Stimulated activated CD4-positive, alpha-beta T cell treated with anti-CD3 and anti-CD28 coated beads, Interleukin-12 subunit alpha, Interleukin-12 subunit beta, amount 100 ng/mL, for 48 hours (primary cell): Measurements from ENCODE around the gene TCEA2.
"Not testable (repeated sequence)": the region's sequence is repeated elsewhere in the genome, so short reads cannot be mapped to it uniquely, and the experiment has no call there.

Source experiments
- DNase-seq, 3 donors: peaks; one replicate each; pipeline ENCODE4 v3.0.0-alpha.2; 2020; ENCODE audit warnings: low read depth in 2 of 3, low spot score in 1 of 3

Gene TCEA2

DNA sequence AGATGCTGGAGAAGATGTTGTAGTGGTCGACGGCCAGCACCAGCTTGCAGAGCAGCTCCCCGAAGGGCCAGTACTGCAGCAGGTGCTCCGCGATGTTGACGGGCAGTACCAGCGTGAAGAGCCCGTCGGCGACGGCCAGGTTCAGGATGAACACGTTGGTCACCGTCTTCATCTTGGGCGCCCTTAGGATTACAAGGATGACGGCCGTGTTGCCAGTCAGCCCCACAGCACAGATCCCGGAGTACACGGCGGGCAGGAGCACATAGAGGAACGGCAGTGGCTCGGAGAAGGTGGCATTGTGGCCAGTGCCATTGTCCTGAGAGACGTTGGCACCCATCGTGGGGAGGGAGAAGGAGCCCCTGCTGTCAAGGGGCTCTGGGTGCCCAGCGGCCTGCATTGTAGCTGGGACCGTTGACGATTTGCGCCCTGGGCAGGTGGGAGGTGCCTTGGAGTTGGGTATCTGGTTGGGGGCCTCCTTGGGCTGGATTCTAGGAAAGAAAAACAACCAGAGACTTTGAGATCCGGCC is 43.5 kb downstream of the TCEA2 start:
- DNase-seq = no peak

DNA sequence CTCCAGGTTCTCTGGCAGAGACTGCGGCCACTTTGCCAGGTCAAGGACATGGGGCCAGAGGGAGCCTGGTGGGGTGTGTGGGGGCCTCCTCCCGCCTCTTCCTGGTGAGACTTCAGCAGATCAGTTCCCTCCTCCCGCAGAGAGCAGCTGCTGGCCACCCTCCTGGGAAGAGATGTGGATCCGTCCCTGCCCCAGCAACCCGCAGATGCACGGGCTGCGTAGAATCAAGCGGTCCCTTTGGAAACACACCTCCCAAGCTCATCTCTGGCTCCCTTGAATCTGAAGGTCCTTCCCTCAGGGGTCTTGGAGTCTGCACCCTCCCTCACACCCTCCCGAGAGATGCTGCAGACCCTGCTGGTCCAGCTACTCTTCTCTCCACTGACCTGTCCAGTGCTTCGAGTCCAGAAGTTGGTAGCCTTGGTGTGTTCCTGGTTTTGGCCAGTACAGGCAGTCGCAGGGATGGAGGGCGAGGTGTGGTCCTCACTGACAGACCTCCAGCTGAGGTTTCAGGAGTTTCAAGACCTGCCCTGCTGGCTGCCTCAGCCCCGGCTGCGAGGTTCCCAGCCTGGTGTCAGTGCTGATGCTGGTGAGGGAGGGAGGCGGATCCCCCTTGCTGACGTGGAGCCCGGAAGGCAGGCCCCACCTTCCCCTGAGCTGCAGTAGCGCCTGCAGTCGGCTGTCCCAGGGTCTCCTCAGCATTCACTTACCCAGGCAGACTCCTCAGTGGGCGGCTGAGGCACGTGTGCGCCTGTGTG is 44.2 kb downstream of the TCEA2 start, which contains the start of gene NPBWR2:
NPBWR2 (minus strand) TSS at position 585 of the 755 bp plus-strand sequence. CDS start 734 bp downstream, outside the sequence.
- DNase-seq = no peak

- DNase-seq = no peak
Measured at GRCh38 chr20:64107736-64108457, 44.9 kb downstream of the TCEA2 start.

- DNase-seq = no peak
Measured at GRCh38 chr20:64108731-64109681, 46.0 kb downstream of the TCEA2 start.

DNA sequence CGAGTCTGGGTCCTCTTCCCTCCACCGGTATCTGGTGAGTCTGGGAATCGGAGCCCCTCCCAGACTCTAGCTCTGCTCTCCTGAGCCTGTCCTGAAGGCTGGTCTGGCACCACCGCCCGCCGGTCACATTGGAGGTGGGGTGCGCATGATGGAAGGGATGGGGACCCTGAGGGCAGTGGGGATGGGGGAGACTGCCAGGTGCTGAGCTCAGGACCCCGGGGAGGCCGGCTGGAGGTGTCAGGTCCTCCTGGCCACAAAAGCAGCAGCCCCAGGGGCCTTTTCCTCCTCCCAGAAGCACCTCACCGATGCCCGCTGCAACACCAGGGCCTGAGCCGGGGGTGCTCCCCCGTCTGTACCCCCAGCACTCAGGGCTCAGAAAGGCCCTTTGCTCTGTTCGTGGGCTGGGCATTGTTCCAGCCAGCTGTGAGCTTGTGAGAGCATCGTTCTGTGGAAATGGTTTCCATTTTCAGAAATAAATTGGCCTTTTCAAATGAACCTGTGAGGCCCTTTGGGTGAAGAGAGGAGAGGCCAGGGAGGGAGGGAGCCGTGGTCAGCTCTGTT is 46.9 kb downstream of the TCEA2 start:
- DNase-seq = no peak

- no peak for DNase-seq
Measured at GRCh38 chr20:64110411-64111068, 47.5 kb downstream of the TCEA2 start.

DNA sequence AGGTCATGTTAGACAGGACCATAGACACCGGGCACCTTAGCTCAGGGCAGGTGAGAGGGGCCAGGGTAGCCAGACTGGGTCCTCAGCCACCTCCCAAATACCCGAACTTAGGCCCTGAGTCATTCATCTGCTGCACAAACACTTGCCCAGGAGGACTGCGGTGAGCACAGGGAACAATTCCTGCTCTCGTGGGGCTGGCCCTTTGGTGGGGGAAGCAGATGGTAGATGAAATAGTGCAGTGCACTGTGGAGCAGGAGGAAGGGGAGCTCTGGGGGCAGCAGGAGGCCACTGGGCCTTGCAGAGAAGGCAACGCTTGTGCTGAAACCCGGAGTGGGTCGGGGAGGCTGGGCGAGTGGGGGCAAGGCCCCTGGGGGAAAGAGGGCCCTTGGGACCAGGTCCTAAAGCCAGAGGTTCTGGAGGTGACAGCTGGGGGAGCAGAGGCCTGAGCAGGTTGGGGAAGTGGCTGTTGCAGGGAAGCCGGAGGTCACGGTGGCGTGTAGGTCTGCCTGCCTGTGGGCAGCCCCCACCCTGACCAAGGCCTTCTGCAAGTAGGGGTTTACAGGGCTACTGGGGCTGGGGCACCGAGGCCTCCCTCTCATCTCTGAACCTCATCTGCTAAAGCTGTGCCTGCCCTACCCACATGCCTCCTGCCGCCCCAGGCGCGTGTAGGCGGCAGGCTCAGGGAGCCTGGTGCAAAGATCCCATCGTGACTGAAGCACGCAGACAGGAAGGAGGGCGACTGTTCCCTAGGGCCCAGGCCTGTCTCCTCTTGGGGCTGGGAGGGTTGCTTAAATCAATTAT is 49.0 kb downstream of the TCEA2 start:
- no peak for DNase-seq

DNA sequence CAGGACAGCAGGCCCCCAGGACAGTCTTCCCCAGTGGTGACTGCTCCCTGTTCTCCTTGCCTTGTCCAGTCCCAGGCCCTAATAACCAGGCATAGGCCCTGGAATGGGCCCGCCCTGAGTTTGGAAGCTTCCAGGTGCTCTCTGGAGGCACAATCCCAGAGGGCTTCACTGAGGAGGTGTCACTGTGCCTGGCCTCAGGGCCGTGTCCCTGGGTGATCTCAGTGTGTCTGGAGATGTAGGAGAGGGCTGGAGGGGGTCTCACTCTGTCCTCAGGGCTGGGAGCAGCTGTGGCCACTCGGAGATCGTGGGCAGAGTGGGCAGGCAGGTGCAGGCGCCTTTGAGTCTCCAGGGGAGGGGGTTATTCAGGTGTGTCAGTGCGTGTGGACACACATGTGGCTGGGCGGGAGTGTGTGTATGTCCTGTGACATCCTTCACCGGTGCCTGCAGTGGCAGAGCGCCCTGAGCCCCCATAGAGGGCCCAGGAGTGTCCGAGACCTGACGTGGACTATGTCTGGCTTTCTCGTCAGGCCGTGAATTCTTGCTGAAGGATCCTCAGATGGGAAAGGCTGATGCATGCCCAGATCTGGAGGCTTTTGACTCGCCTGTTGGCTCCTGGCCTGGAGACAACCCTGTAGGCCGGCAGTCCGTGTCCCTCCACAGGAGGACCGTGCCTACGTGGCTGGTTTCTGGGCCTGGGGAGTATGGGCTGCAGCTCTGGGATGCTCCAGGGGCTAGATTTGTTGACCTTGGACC is 49.9 kb downstream of the TCEA2 start:
- DNase-seq = no peak

GRCh38 chr20:64113444-64113775 is 50.4 kb downstream of the TCEA2 start:
- no peak for DNase-seq

GRCh38 chr20:64113796-64114355 is 50.9 kb downstream of the TCEA2 start:
- DNase-seq = no peak

- DNase-seq = no peak
Measured at GRCh38 chr20:64114356-64114971, 51.5 kb downstream of the TCEA2 start.

DNA sequence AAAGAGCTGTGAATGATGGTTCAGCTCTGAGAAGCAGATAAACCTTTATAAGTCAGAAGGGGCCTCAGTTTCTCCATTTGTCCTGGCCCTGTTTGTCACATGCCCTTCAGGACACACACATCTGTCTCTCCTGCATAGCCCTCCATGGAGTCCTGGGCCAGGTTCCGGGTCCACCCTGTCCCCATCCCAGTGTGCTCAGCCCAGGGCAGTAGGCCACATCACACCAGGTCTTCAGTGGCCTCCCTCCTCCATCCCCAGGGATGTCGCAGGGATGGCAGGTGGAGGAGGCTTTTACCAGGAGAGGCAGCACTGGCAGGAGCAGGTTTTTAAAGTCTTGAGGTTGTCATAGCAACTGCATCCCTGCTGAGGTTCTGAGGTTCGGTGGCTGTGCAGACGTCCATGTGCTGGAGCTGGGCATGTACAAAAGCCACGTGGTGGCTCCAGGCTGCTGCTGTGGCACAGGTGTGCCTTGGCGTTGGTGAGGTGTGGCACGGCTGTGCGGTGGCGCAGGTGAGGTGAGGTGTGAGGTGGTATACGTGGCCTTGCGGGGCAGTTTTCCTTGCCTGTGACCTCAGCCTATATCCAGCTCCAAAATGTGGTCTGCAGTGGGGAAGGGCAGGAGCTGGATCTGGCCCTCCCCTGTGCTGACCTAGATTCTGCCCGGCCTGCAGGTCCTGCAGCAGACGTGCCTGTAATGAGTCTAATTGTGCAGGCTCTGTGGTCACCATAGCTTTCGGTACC is 52.3 kb downstream of the TCEA2 start:
- DNase-seq = no peak

GRCh38 chr20:64116016-64116415 is 53.0 kb downstream of the TCEA2 start:
- DNase-seq = no peak

DNA sequence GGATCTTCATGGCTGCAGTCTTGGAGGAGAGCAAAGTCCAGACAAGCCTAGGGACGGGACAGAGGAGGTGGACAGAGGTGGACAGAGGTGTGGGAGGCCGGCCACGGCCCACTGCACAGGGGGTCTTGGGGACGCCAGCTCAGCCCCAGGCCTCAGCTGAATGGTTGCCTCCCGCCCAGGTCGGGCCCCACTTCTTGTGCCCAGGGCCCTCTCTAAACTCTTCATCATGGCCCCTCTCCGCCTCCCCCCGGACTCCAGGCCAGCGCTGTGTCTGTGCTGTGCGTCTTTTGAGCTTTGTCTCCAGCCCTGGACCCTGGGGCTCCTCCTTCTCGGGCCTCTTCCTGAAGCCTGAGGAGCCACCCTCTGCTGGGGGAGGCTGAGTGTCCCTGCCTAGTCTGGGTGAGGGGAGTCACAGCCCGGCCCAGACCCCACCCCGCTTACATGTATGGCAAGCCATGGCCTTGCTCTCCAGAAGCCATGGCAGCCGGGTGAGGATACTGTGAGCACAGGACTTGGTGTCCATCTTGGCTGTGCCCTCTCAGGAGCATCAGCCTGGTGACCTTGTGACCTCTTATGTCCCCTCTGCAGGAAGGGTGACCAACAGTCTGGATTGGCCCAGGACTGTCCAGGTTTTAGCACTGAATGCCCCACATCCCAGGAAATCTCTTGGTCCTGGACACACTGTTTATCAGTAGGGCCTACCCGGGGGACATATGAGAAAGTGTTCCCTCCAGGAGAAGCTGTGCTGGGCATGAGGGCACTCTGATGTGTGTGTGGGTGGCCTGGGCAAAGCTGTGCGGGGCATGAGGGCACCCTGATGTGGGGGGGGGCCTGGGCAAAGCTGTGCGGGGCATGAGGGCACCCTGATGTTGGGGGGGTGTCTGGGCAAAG is 53.8 kb downstream of the TCEA2 start:
- no peak for DNase-seq

DNA sequence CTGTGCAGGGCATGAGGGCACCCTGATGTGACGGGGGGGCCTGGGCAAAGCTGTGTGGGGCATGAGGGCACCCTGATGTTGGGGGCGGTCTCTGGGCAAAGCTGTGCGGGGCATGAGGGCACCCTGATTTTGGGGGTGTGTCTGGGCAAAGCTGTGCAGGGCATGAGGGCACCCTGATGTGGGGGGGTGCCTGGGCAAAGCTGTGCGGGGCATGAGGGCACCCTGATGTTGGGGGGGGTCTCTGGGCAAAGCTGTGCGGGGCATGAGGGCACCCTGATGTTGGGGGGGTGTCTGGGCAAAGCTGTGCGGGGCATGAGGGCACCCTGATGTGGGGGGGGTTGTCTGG is 54.4 kb downstream of the TCEA2 start:
- not testable (repeated sequence) for DNase-seq

GRCh38 chr20:64119301-64119680 is 56.3 kb downstream of the TCEA2 start:
- DNase-seq = no peak
